ENCODE measurements around the gene UNC5C. TPM values are rescaled to one million over a fixed set of nuclear protein-coding genes. Genes with fewer than 3 reads are reported as not detected.

The UNC5C gene
- total and polyA plus RNA-seq, 2 of the 4 experiments (the other 2 are of a cell fraction): under 0.01 TPM

GRCh38 chr4:95362906-95363558 lies 185.7 kb downstream of the UNC5C start:
- ChIA-PET CTCF (interaction anchor here (0.6 to 0.8 kb wide), 2 partner anchors 8 to 10 kb away, joined by 3 read pairs; no protein-coding TSS in a partner anchor), POLR2A (ENCODE audit: unreplicated experiment) (no interaction called here)
- Histone ChIP-seq H2BK20ac (ENCODE audit: low read depth, low read length) (no peak overlapping the region), H2AK5ac (ENCODE audit: low read depth, low read length) (no peak overlapping the region), H3K9me1 (ENCODE audit: insufficient read depth, low read length) (no peaks in the 10 kb centered on the region), H4K91ac (ENCODE audit: insufficient read depth, low read depth, low read length) (no peak overlapping the region), H3K9me3 (ENCODE audit: control insufficient read depth, insufficient read depth, low read length) (no peaks in the 10 kb centered on the region), H2BK15ac (ENCODE audit: low read depth, low read length) (no peak overlapping the region), H3K27me3 (ENCODE audit: control insufficient read depth, insufficient read depth, low read length) (no peaks in the 10 kb centered on the region), H3K18ac (ENCODE audit: low read depth, low read length) (no peak overlapping the region), H3K56ac (ENCODE audit: extremely low read depth, insufficient read depth, low read length) (no peak overlapping the region), H3K9ac (ENCODE audit: low read depth, low read length) (no peak overlapping the region), H2BK5ac (ENCODE audit: low read depth, low read length, poor library complexity, severe bottlenecking) (no peak overlapping the region), H3K4me1 (ENCODE audit: control insufficient read depth, insufficient read depth, low read length) (no peaks in the 10 kb centered on the region), H3K14ac (replicated peaks; ENCODE audit: low read depth, low read length) (no peak overlapping the region), H2AFZ (replicated peaks; ENCODE audit: low read length, poor library complexity) (no peak overlapping the region), H3K36me3 (ENCODE audit: control insufficient read depth, insufficient read depth, low read length) (no peaks in the 10 kb centered on the region), H3K4me3 (ENCODE audit: insufficient read depth, low read depth, low read length) (no peak overlapping the region), H3K23ac (ENCODE audit: low read depth, low read length) (no peak overlapping the region), H3K4ac (ENCODE audit: low read depth, low read length) (no peak overlapping the region), H2BK120ac (ENCODE audit: low read depth, low read length) (no peak overlapping the region), H4K8ac (ENCODE audit: low read depth in 2 of 2, low read length in 2 of 2) (no peak overlapping the region), H3K79me1 (ENCODE audit: low read depth in 1 of 2, low read length in 2 of 2) (no peaks in the 10 kb centered on the region), H3K27ac (ENCODE audit: insufficient read depth, low read length) (no peak overlapping the region), H4K5ac (ENCODE audit: low read depth, low read length) (no peak overlapping the region), H3K4me2 (ENCODE audit: low read depth, low read length) (no peak overlapping the region), H4K20me1 (ENCODE audit: insufficient read depth, low read length) (no peaks in the 10 kb centered on the region), H2AK9ac (replicated peaks; ENCODE audit: low read depth, low read length, poor library complexity) (no peak overlapping the region)
- DNase-seq: peak; percentile 0
- ATAC-seq (ENCODE audit: low read depth): no peak
- in situ Hi-C loops (cut with MboI; ENCODE audit: low sequenced_read_pairs): no loop called here
- intact Hi-C loops (cut with micrococcal nuclease): no loop called here
- dilution Hi-C loops (cut with HindIII; ENCODE audit: low sequenced_read_pairs, unreplicated experiment): no loop called here
- no CpG with 5 or more reads among the region's 7 CpGs for WGBS, 2 experiments (ENCODE audit: extremely low coverage in 2 of 2, insufficient read length in 1 of 2)
- no peak for TF ChIP-seq NFE2L2 (IDR thresholded peaks at IDR 0.05; ENCODE audit: low read depth, low read length)
- no peak for TF ChIP-seq MAFK (IDR thresholded peaks at IDR 0.05; ENCODE audit: low read depth, low read length)
- TF ChIP-seq, protein P1, sequence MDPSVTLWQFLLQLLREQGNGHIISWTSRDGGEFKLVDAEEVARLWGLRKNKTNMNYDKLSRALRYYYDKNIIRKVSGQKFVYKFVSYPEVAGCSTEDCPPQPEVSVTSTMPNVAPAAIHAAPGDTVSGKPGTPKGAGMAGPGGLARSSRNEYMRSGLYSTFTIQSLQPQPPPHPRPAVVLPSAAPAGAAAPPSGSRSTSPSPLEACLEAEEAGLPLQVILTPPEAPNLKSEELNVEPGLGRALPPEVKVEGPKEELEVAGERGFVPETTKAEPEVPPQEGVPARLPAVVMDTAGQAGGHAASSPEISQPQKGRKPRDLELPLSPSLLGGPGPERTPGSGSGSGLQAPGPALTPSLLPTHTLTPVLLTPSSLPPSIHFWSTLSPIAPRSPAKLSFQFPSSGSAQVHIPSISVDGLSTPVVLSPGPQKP (IDR thresholded peaks at IDR 0.05; ENCODE audit: borderline replicate concordance, low read depth, low read length): no peak
- no peak for TF ChIP-seq CTCF (conservative IDR thresholded peaks at IDR 0.05; ENCODE audit: low read depth, low read length)
- no peak for TF ChIP-seq FOS (IDR thresholded peaks at IDR 0.05; ENCODE audit: low read depth, low read length)
- TF ChIP-seq CHD1 (IDR thresholded peaks at IDR 0.05; ENCODE audit: low read depth, low read length): no peak
- TF ChIP-seq MAZ (IDR thresholded peaks at IDR 0.05; ENCODE audit: borderline replicate concordance, low read depth, low read length): no peak
- no peak for TF ChIP-seq MXI1 (IDR thresholded peaks at IDR 0.05; ENCODE audit: borderline replicate concordance, low read depth, low read length)
- no peak for TF ChIP-seq RCOR1 (IDR thresholded peaks at IDR 0.05; ENCODE audit: insufficient replicate concordance, low read length)
- no peak for TF ChIP-seq SMC3 (IDR thresholded peaks at IDR 0.05; ENCODE audit: low read depth, low read length)
- TF ChIP-seq BHLHE40 (IDR thresholded peaks at IDR 0.05; ENCODE audit: low read depth, low read length): no peak
- BruUV-seq (replicated peaks): no TSS peak
